GM23248 (cell line): ENCODE results near the gene REG1B. TPM values are rescaled to one million over a fixed set of nuclear protein-coding genes. Genes with fewer than 3 reads are reported as not detected.

Source experiments
- DNase-seq: peaks from one replicate; pipeline ENCODE4 v3.0.0-alpha.2; 2015
- H2AFZ ChIP-seq: fragments of 200-600 bp; sonication (generic); 2 replicates; pipeline ENCODE4 v1.6.1; 2016; ENCODE audit warnings: antibody characterized with exemption
- H3F3A ChIP-seq: fragments of 200-600 bp; sonication (generic); 2 replicates; pipeline ENCODE4 v1.6.1; 2016; ENCODE audit warnings: mild to moderate bottlenecking, antibody characterized with exemption, mixed run types; ENCODE audit not compliant: insufficient read depth
- H3K27ac ChIP-seq: fragments of 200-600 bp; sonication (generic); 2 replicates; pipeline ENCODE4 v1.5.1; 2016; ENCODE audit warnings: mild to moderate bottlenecking
- H3K27me3 ChIP-seq: fragments of 200-600 bp; sonication (generic); replicated peaks from 2 replicates; pipeline ENCODE4 v1.6.1; 2016; ENCODE audit warnings: mild to moderate bottlenecking; ENCODE audit not compliant: insufficient read depth
- H3K36me3 ChIP-seq: fragments of 200-600 bp; sonication (generic); 2 replicates; pipeline ENCODE4 v1.6.1; 2016; ENCODE audit warnings: low read depth, mild to moderate bottlenecking
- H3K4me1 ChIP-seq: fragments of 200-600 bp; sonication (generic); 2 replicates; pipeline ENCODE4 v1.6.1; 2016; ENCODE audit warnings: mild to moderate bottlenecking; ENCODE audit not compliant: insufficient read depth
- H3K4me2 ChIP-seq: fragments of 200-600 bp; sonication (generic); one replicate; pipeline ENCODE4 v1.6.1; 2016; ENCODE audit warnings: mild to moderate bottlenecking; ENCODE audit not compliant: unreplicated experiment
- H3K4me3 ChIP-seq: fragments of 200-600 bp; sonication (generic); 2 replicates; pipeline ENCODE4 v1.5.1; 2016; ENCODE audit warnings: mild to moderate bottlenecking
- H3K79me2 ChIP-seq: fragments of 200-600 bp; sonication (generic); 2 replicates; pipeline ENCODE4 v1.6.1; 2016; ENCODE audit warnings: mild to moderate bottlenecking; ENCODE audit not compliant: insufficient read depth
- H3K9ac ChIP-seq: fragments of 200-600 bp; sonication (generic); 2 replicates; pipeline ENCODE4 v1.6.1; 2016; ENCODE audit warnings: mild to moderate bottlenecking
- H3K9me2 ChIP-seq: fragments of 200-600 bp; sonication (generic); 2 replicates; pipeline ENCODE4 v1.6.1; 2016; ENCODE audit warnings: mixed run types, mild to moderate bottlenecking, moderate library complexity; ENCODE audit not compliant: insufficient read depth
- H3K9me3 ChIP-seq: fragments of 200-600 bp; sonication (generic); one replicate; pipeline ENCODE4 v1.6.1; 2017; ENCODE audit warnings: low read depth
- H4K20me1 ChIP-seq: fragments of 200-600 bp; sonication (generic); 2 replicates; pipeline ENCODE4 v1.6.0; 2016; ENCODE audit not compliant: insufficient read depth
- EZH2 ChIP-seq: fragments of 200-600 bp; sonication (generic); IDR thresholded peaks from 2 replicates; pipeline ENCODE4 v1.6.1; 2018; ENCODE audit warnings: antibody characterized with exemption, mild to moderate bottlenecking; ENCODE audit not compliant: insufficient read depth, poor library complexity, severe bottlenecking
- EZH2phosphoT487 ChIP-seq: fragments of 200-600 bp; sonication (generic); IDR thresholded peaks from 2 replicates; pipeline ENCODE4 v1.6.1; 2018; ENCODE audit warnings: antibody characterized with exemption, moderate library complexity, mild to moderate bottlenecking, low read depth; ENCODE audit not compliant: insufficient read depth
- WGBS, 2 experiments: methylation state at CpG; one replicate each; pipeline ENCODE4 v1.1.6; 2015 to 2017; ENCODE audit warnings: low lambda C conversion rate in 2 of 2, low coverage in 1 of 2; ENCODE audit errors: missing lambda C conversion rate in 2 of 2; 5-methylcytosine and 5-hydroxymethylcytosine counted together
- in situ Hi-C: fragments of 300-500 bp; cut with MboI; formaldehyde crosslinking; loops from 2 replicates; pipeline ENCODE4 v1.15.0; 2020
- polyA plus RNA-seq: library from polyadenylated mRNA; unstranded; fragments of >200 nt; fragmentation: Nextera tagmentation; extraction: Ambion mirVana; gene quantifications from 2 replicates; pipeline ENCODE4 v1.2.1, GENCODE V29; 2016
- total RNA-seq: library from RNA; depleted of rRNA; stranded (reverse); fragments of >200 nt; shearing (Covaris generic); gene quantifications from 2 replicates; pipeline ENCODE4 v1.2.3, GENCODE V29; 2014

The REG1B gene
- total and polyA plus RNA-seq, 2 experiments from 2014 or later: not detected

- no peak overlapping the region for H3K9ac ChIP-seq
- DNase-seq: no peak
- WGBS, 2 experiments: 33 to 36% methylated on average over 4 of the region's 4 CpGs
Observed at GRCh38 chr2:79090693-79091092, 2.9 kb upstream of the REG1B start.

GRCh38 chr2:79086255-79086654 lies 1.5 kb downstream of the REG1B start:
- TF ChIP-seq EZH2phosphoT487: no peak
- no peak for TF ChIP-seq EZH2
- no peaks in the 10 kb centered on the region for H3K9me2 ChIP-seq
- H2AFZ ChIP-seq: no peak overlapping the region
- H3K4me1 ChIP-seq: no peaks in the 10 kb centered on the region
- no peaks in the 10 kb centered on the region for H3K79me2 ChIP-seq
- H3F3A ChIP-seq: no peaks in the 10 kb centered on the region
- H3K36me3 ChIP-seq: no peaks in the 10 kb centered on the region
- no peak overlapping the region for H3K27ac ChIP-seq
- H3K9ac ChIP-seq: no peak overlapping the region
- in situ Hi-C loops: no loop called here
- no peaks in the 10 kb centered on the region for H3K27me3 ChIP-seq
- no peak overlapping the region for H3K4me2 ChIP-seq
- WGBS, 2 experiments: 11 to 18% methylated on average over 4 of the region's 4 CpGs
- H3K9me3 ChIP-seq: no peaks in the 10 kb centered on the region
- DNase-seq: no peak
- no peaks in the 10 kb centered on the region for H4K20me1 ChIP-seq
- no peak overlapping the region for H3K4me3 ChIP-seq

More at GRCh38 chr2:79090693-79091092, 2.9 kb upstream of the REG1B start:
- TF ChIP-seq EZH2phosphoT487: no peak
- TF ChIP-seq EZH2: no peak
- Histone ChIP-seq H3F3A (no peaks in the 10 kb centered on the region), H3K36me3 (no peaks in the 10 kb centered on the region), H3K4me2 (no peak overlapping the region), H3K9me2 (no peaks in the 10 kb centered on the region), H3K4me1 (no peaks in the 10 kb centered on the region), H2AFZ (no peak overlapping the region), H3K27me3 (no peaks in the 10 kb centered on the region), H3K4me3 (no peak overlapping the region), H3K27ac (no peak overlapping the region), H3K79me2 (no peaks in the 10 kb centered on the region), H4K20me1 (no peaks in the 10 kb centered on the region), H3K9me3 (no peaks in the 10 kb centered on the region)
- in situ Hi-C loops: no loop called here

GRCh38 chr2:79085382-79085781 lies 2.4 kb downstream of the REG1B start:
- no peak for DNase-seq
- H3K9ac ChIP-seq: no peak overlapping the region
- no peaks in the 10 kb centered on the region for H3K27me3 ChIP-seq
- no peak overlapping the region for H3K4me3 ChIP-seq
- H3K9me3 ChIP-seq: no peaks in the 10 kb centered on the region
- H3K27ac ChIP-seq: no peak overlapping the region
- no peaks in the 10 kb centered on the region for H3K36me3 ChIP-seq
- in situ Hi-C loops: no loop called here
- WGBS, 2 experiments: 16 to 28% methylated on average over 3 of the region's 3 CpGs
- H3K9me2 ChIP-seq: no peaks in the 10 kb centered on the region
- no peaks in the 10 kb centered on the region for H3K4me1 ChIP-seq
- H3K79me2 ChIP-seq: no peaks in the 10 kb centered on the region
- no peak overlapping the region for H2AFZ ChIP-seq
- H4K20me1 ChIP-seq: no peaks in the 10 kb centered on the region
- TF ChIP-seq EZH2phosphoT487 (no peak), EZH2 (no peak)
- no peaks in the 10 kb centered on the region for H3F3A ChIP-seq
- H3K4me2 ChIP-seq: no peak overlapping the region

GRCh38 chr2:79084495-79085135 lies 3.2 kb downstream of the REG1B start:
- Histone ChIP-seq H3K9me2 (no peaks in the 10 kb centered on the region), H3K9ac (no peak overlapping the region), H3K27ac (no peak overlapping the region), H3K4me1 (no peaks in the 10 kb centered on the region), H3K9me3 (no peaks in the 10 kb centered on the region), H3K4me3 (no peak overlapping the region), H3F3A (no peaks in the 10 kb centered on the region), H3K4me2 (no peak overlapping the region), H2AFZ (no peak overlapping the region), H3K79me2 (no peaks in the 10 kb centered on the region), H4K20me1 (no peaks in the 10 kb centered on the region), H3K27me3 (no peaks in the 10 kb centered on the region), H3K36me3 (no peaks in the 10 kb centered on the region)
- DNase-seq: no peak
- in situ Hi-C loops: no loop called here
- no peak for TF ChIP-seq EZH2phosphoT487
- no peak for TF ChIP-seq EZH2
- 8 to 16% methylated on average over 3 of the region's 3 CpGs for WGBS, 2 experiments
